B cell (primary cell): ENCODE data around the gene PSMD5. TPM values are rescaled to one million over a fixed set of nuclear protein-coding genes. Genes with fewer than 3 reads are reported as not detected.

Experiments used
- ATAC-seq: fragments of 200-7000 bp; cut with Tn5 transposase; one replicate; pipeline ENCODE4 v1.10.0; 2021; ENCODE audit warnings: low read depth, mild to moderate bottlenecking, moderate number of reproducible peaks, moderate library complexity
- CTCF ChIA-PET: fragments of 350-600 bp; sonication (Branson Sonifier 250); formaldehyde crosslinking; loops from one replicate; lab custom pipeline; 2021; ENCODE audit warnings: antibody characterized with exemption, inconsistent platforms; lab: Charles Lee
- POLR2A ChIA-PET: fragments of 350-600 bp; sonication (Branson Sonifier 250); formaldehyde crosslinking; loops from one replicate; lab custom pipeline; 2021; ENCODE audit warnings: antibody characterized with exemption; lab: Charles Lee
- DNase-seq: peaks from one replicate; pipeline ENCODE4 v3.0.0; 2013
- H2AFZ ChIP-seq: 2 replicates; pipeline ENCODE4 v1.6.1; 2012; ENCODE audit warnings: mild to moderate bottlenecking, low read depth, low read length; ENCODE audit not compliant: insufficient read depth, poor library complexity, severe bottlenecking
- H3K27ac ChIP-seq, 2 donors: 1 replicate in 1 of 2; 2 replicates in 1 of 2; pipeline ENCODE4 v1.5.1; 2012 to 2013; ENCODE audit warnings: low read length in 2 of 2, mild to moderate bottlenecking in 2 of 2, moderate library complexity in 1 of 2
- H3K27me3 ChIP-seq, 4 experiments: fragments of 200-600 bp in 1 of 4; sonication (generic) in 1 of 4; replicated peaks in 1 of 4; 1 replicate in 2 of 4; 2 replicates in 2 of 4; pipeline versions ENCODE4 v1.6.1 to v1.7.0; 2013 to 2016; ENCODE audit warnings: low read length in 3 of 4, mild to moderate bottlenecking in 2 of 4, mixed read lengths in 1 of 4, moderate library complexity in 1 of 4; ENCODE audit not compliant: insufficient read depth in 4 of 4, control insufficient read depth in 3 of 4; ENCODE audit errors: control extremely low read depth in 1 of 4
- H3K36me3 ChIP-seq, 2 experiments: replicated peaks in 1 of 2; 1 replicate in 1 of 2; 2 replicates in 1 of 2; pipeline versions ENCODE4 v1.6.1 to v1.7.1; 2013; ENCODE audit warnings: low read length in 1 of 2; ENCODE audit not compliant: insufficient read depth in 2 of 2, control insufficient read depth in 1 of 2; ENCODE audit errors: control extremely low read depth in 1 of 2, extremely low read depth in 1 of 2
- H3K4me1 ChIP-seq, 2 donors: fragments of 200-600 bp in 1 of 2; sonication (generic) in 1 of 2; 1 replicate in 1 of 2; 2 replicates in 1 of 2; pipeline versions ENCODE4 v1.5.1 to v1.6.1; 2013 to 2017; ENCODE audit warnings: low read length in 2 of 2; ENCODE audit not compliant: control insufficient read depth in 2 of 2, insufficient read depth in 2 of 2
- H3K4me2 ChIP-seq: replicated peaks from 2 replicates; pipeline ENCODE3; 2012; ENCODE audit warnings: mild to moderate bottlenecking, low read depth, low read length; ENCODE audit not compliant: poor library complexity, severe bottlenecking
- H3K4me3 ChIP-seq, 5 experiments: fragments of 200-600 bp in 1 of 5; sonication (generic) in 1 of 5; 1 replicate in 3 of 5; 2 replicates in 2 of 5; pipeline versions ENCODE4 v1.5.1 to v1.7.0; 2011 to 2016; ENCODE audit warnings: low read length in 4 of 5, mild to moderate bottlenecking in 4 of 5, low read depth in 2 of 5, control low read depth in 1 of 5, moderate library complexity in 1 of 5; ENCODE audit not compliant: insufficient read depth in 1 of 5; ENCODE audit errors: control extremely low read depth in 1 of 5, extremely low read depth in 1 of 5
- H3K79me2 ChIP-seq: fragments of 200-600 bp; sonication (generic); one replicate; pipeline ENCODE4 v1.6.0; 2016; ENCODE audit warnings: low read length; ENCODE audit not compliant: control insufficient read depth, insufficient read depth
- H3K9ac ChIP-seq: fragments of 200-600 bp; sonication (generic); 2 replicates; pipeline ENCODE4 v1.6.1; 2017; ENCODE audit warnings: mild to moderate bottlenecking, low read length, moderate library complexity
- H3K9me3 ChIP-seq, 3 donors: one replicate each; pipeline versions ENCODE4 v1.6.1 to v1.7.1; 2013; ENCODE audit warnings: low read length in 2 of 3; ENCODE audit not compliant: control insufficient read depth in 2 of 3, insufficient read depth in 1 of 3; ENCODE audit errors: control extremely low read depth in 1 of 3
- H4K20me1 ChIP-seq: 2 replicates; pipeline ENCODE4 v1.6.0; 2012; ENCODE audit warnings: mild to moderate bottlenecking, low read length; ENCODE audit not compliant: insufficient read depth, control insufficient read depth, poor library complexity, severe bottlenecking
- H3K27ac Mint-ChIP-seq: one replicate; pipeline ENCODE4 v1.8.0; 2021; ENCODE audit warnings: mixed read lengths
- H3K27me3 Mint-ChIP-seq: one replicate; pipeline ENCODE4 v1.8.0; 2021; ENCODE audit warnings: mixed read lengths
- H3K4me1 Mint-ChIP-seq: one replicate; pipeline ENCODE4 v1.8.0; 2021; ENCODE audit warnings: mixed read lengths
- H3K4me3 Mint-ChIP-seq: one replicate; pipeline ENCODE4 v1.8.0; 2021; ENCODE audit warnings: mixed read lengths
- H3K9me3 Mint-ChIP-seq: one replicate; pipeline ENCODE4 v1.8.0; 2022; ENCODE audit warnings: mixed read lengths; ENCODE audit not compliant: insufficient read depth
- EZH2 ChIP-seq: IDR thresholded peaks from 2 replicates; pipeline ENCODE4 v1.6.1; 2012; ENCODE audit warnings: borderline replicate concordance, low read depth, mild to moderate bottlenecking, moderate library complexity, low read length; ENCODE audit not compliant: insufficient read depth, poor library complexity, severe bottlenecking
- WGBS: methylation state at CpG from one replicate; pipeline ENCODE4 v1.1.5; 2013; ENCODE audit warnings: missing lambda C conversion rate; ENCODE audit not compliant: insufficient coverage; 5-methylcytosine and 5-hydroxymethylcytosine counted together
- intact Hi-C: fragments of 100-400 bp; cut with micrococcal nuclease; formaldehyde crosslinking; loops from one replicate; pipeline ENCODE4 v1.10.0; 2022
- polyA plus RNA-seq: library from polyadenylated mRNA; depleted of rRNA; stranded (reverse); fragments of >200 nt; gene quantifications from 2 replicates; pipeline ENCODE4 v1.2.3, GENCODE V29; 2012
- total RNA-seq, 2 donors: library from RNA; stranded (reverse); fragments of 120-200 nt in 1 of 2; gene quantifications; 1 replicate in 1 of 2; 2 replicates in 1 of 2; pipeline versions ENCODE4 v1.2.3 to v1.2.4, GENCODE V29; 2013 to 2022
- TF ChIP-seq, protein P1 (sequence below): fragments of 200-600 bp; IDR thresholded peaks from one replicate; pipeline ENCODE4 v1.8.0; 2022; ENCODE audit warnings: antibody characterized with exemption, mild to moderate bottlenecking

PSMD5 gene
- total and polyA plus RNA-seq, 2 donors (not counting 1 experiment from before 2014, with no cell fraction given), result 7.4 to 25.3 TPM

DNA sequence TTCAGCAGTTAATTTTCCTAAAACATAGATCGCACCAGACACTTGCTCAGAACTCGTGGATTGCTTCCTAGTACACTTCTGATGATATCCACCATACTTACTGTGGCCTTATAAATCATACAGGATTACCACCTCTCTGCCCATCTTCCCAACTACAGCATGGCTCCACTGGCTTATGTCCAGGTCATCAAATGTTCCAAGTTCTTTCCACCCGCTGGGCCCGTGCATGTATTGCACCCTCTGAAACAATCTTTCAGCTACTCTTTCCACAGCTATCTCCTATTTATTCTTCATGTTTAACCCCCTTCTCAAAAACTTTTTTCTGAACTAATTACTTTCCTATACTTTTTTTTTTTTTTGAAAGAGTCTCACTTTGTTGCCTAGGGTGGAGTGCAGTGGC lies 68.0 kb downstream of the PSMD5 start:
- no peak overlapping the region for H3K27ac Mint-ChIP-seq
- H3K4me1 ChIP-seq, result no peaks in the 10 kb centered on the region
- H3K4me3 ChIP-seq, result no peak overlapping the region
- WGBS, result 99% methylated on average over 4 of the region's 4 CpGs
- peaks cover 7% of the 10 kb centered on the region for H4K20me1 ChIP-seq
- H3K9ac ChIP-seq, result no peak overlapping the region
- no peak overlapping the region for H3K27ac ChIP-seq
- peaks cover 32 to 59% of the 10 kb centered on the region in 2 experiments for H3K36me3 ChIP-seq
- H2AFZ ChIP-seq, result no peak overlapping the region
- H3K27me3 Mint-ChIP-seq, result no peaks in the 10 kb centered on the region
- no peak for ATAC-seq
- no peak for TF ChIP-seq EZH2
- TF ChIP-seq, protein P1, sequence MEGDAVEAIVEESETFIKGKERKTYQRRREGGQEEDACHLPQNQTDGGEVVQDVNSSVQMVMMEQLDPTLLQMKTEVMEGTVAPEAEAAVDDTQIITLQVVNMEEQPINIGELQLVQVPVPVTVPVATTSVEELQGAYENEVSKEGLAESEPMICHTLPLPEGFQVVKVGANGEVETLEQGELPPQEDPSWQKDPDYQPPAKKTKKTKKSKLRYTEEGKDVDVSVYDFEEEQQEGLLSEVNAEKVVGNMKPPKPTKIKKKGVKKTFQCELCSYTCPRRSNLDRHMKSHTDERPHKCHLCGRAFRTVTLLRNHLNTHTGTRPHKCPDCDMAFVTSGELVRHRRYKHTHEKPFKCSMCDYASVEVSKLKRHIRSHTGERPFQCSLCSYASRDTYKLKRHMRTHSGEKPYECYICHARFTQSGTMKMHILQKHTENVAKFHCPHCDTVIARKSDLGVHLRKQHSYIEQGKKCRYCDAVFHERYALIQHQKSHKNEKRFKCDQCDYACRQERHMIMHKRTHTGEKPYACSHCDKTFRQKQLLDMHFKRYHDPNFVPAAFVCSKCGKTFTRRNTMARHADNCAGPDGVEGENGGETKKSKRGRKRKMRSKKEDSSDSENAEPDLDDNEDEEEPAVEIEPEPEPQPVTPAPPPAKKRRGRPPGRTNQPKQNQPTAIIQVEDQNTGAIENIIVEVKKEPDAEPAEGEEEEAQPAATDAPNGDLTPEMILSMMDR, result no peak
- H3K27me3 ChIP-seq, result no peaks in the 10 kb centered on the region
- H3K9me3 ChIP-seq, result no peaks in the 10 kb centered on the region
- no peak overlapping the region for H3K4me3 Mint-ChIP-seq
- no peak overlapping the region for H3K4me2 ChIP-seq
- H3K4me1 Mint-ChIP-seq, result no peaks in the 10 kb centered on the region
- CTCF ChIA-PET, result no interaction called here
- H3K79me2 ChIP-seq, result peaks cover 13% of the 10 kb centered on the region
- H3K9me3 Mint-ChIP-seq, result no peaks in the 10 kb centered on the region
- POLR2A ChIA-PET, result interaction anchor here (0.7 kb wide), 1 partner anchor 174 kb away, joined by 5 read pairs; no protein-coding TSS in a partner anchor
- DNase-seq, result no peak
- intact Hi-C loops, result no loop called here

DNA sequence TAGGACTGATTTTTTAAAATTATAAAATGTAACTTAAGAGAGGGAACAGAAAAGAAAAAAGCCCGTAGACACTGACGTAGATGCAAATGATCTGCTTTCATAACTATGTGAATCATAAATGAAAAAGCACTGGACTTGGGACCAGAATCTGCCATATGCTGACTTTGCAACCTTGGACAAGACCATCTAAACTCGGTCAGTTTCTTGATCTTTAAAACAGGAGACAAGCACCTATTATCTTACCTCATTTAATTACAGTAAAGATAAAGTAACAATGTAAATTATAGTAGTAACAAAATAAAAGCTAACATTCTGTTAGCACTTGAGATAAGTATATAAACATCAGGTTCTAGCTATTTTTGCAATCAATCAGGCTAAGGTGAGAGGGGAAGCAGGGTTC lies 69.5 kb downstream of the PSMD5 start:
- ChIA-PET CTCF (interaction anchor here (0.5 to 1.8 kb wide), 4 partner anchors 18 to 291 kb away, joined by 3 to 9 read pairs (median 4); no protein-coding TSS in a partner anchor), POLR2A (no interaction called here)
- 100% methylated on average over 2 of the region's 3 CpGs for WGBS
- intact Hi-C loops, result no loop called here
- no peak overlapping the region for H2AFZ ChIP-seq
- no peak overlapping the region for H3K4me2 ChIP-seq
- H4K20me1 ChIP-seq, result no peaks in the 10 kb centered on the region
- Mint-ChIP-seq H3K9me3 (no peaks in the 10 kb centered on the region), H3K27ac (no peak overlapping the region), H3K4me3 (no peak overlapping the region), H3K4me1 (no peaks in the 10 kb centered on the region), H3K27me3 (no peaks in the 10 kb centered on the region)
- ATAC-seq (no peak), DNase-seq (no peak)
- H3K4me3 ChIP-seq, result no peak overlapping the region
- H3K27ac ChIP-seq, result no peak overlapping the region
- H3K27me3 ChIP-seq, result no peaks in the 10 kb centered on the region
- TF ChIP-seq, protein P1, result no peak
- TF ChIP-seq EZH2, result no peak
- peaks cover 6% of the 10 kb centered on the region for H3K79me2 ChIP-seq
- H3K4me1 ChIP-seq, result no peaks in the 10 kb centered on the region
- peaks cover 32 to 68% of the 10 kb centered on the region in 2 experiments for H3K36me3 ChIP-seq
- H3K9ac ChIP-seq, result no peak overlapping the region
- H3K9me3 ChIP-seq, result no peaks in the 10 kb centered on the region
